Natural killer cell (primary cell): ENCODE measurements around the gene LGALS9. TPM values are rescaled to one million over a fixed set of nuclear protein-coding genes. Genes with fewer than 3 reads are reported as not detected.
"Not testable (repeated sequence)": the region's sequence is repeated elsewhere in the genome, so short reads cannot be mapped to it uniquely, and the experiment has no call there.

ENCODE experiments used
- ATAC-seq, 3 donors: fragments of 150-1000 bp in 2 of 3; fragments of 200-7000 bp in 1 of 3; cut with Tn5 transposase; 1 replicate in 1 of 3; 2 replicates in 2 of 3; pipeline ENCODE4 v1.10.0; 2021; ENCODE audit warnings: mild to moderate bottlenecking in 2 of 3, moderate library complexity in 2 of 3
- DNase-seq, 2 donors: peaks; one replicate each; pipeline versions ENCODE4 v3.0.0 to v3.0.0-alpha.2; 2013 to 2021; ENCODE audit warnings: mixed read lengths in 1 of 2
- H3K27ac ChIP-seq: one replicate; pipeline ENCODE4 v1.5.1; 2013; ENCODE audit warnings: mild to moderate bottlenecking, low read length
- H3K27me3 ChIP-seq: one replicate; pipeline ENCODE4 v1.6.1; 2013; ENCODE audit warnings: low read length; ENCODE audit not compliant: control insufficient read depth, insufficient read depth
- H3K36me3 ChIP-seq: one replicate; pipeline ENCODE4 v1.6.1; 2013; ENCODE audit warnings: low read length; ENCODE audit not compliant: control insufficient read depth, insufficient read depth
- H3K4me1 ChIP-seq: one replicate; pipeline ENCODE4 v1.6.1; 2013; ENCODE audit warnings: low read length; ENCODE audit not compliant: control insufficient read depth, insufficient read depth
- H3K4me3 ChIP-seq: one replicate; pipeline ENCODE4 v1.5.1; 2013; ENCODE audit warnings: low read length
- H3K9me3 ChIP-seq: one replicate; pipeline ENCODE4 v1.6.1; 2013; ENCODE audit warnings: low read length; ENCODE audit not compliant: control insufficient read depth, insufficient read depth
- H3K27ac Mint-ChIP-seq, 2 donors: one replicate each; pipeline ENCODE4 v1.8.0; 2022; ENCODE audit warnings: mild to moderate bottlenecking in 2 of 2, mixed read lengths in 2 of 2, moderate library complexity in 1 of 2
- H3K27me3 Mint-ChIP-seq, 2 donors: one replicate each; pipeline ENCODE4 v1.8.0; 2022; ENCODE audit warnings: low read depth in 2 of 2, mixed read lengths in 2 of 2
- H3K36me3 Mint-ChIP-seq: one replicate; pipeline ENCODE4 v1.8.0; 2022; ENCODE audit warnings: mixed read lengths
- H3K4me1 Mint-ChIP-seq, 2 donors: one replicate each; pipeline ENCODE4 v1.8.0; 2022; ENCODE audit warnings: mixed read lengths in 2 of 2
- H3K4me3 Mint-ChIP-seq: one replicate; pipeline ENCODE4 v1.8.0; 2022; ENCODE audit warnings: mild to moderate bottlenecking, moderate library complexity, mixed read lengths
- H3K9me3 Mint-ChIP-seq, 2 donors: one replicate each; pipeline ENCODE4 v1.8.0; 2022; ENCODE audit warnings: mixed read lengths in 2 of 2
- CTCF ChIP-seq: fragments of 200-600 bp; IDR thresholded peaks from one replicate; pipeline ENCODE4 v1.8.0; 2022; ENCODE audit warnings: antibody characterized with exemption
- WGBS: methylation state at CpG from one replicate; pipeline ENCODE4 v1.1.7; 2013; ENCODE audit warnings: missing lambda C conversion rate; ENCODE audit not compliant: insufficient coverage; 5-methylcytosine and 5-hydroxymethylcytosine counted together
- intact Hi-C: fragments of 100-400 bp; cut with micrococcal nuclease; formaldehyde crosslinking; loops from one replicate; pipeline ENCODE4 v1.14.2; 2022
- total RNA-seq, 4 donors: library from RNA; stranded (reverse); fragments of 120-200 nt in 1 of 4; gene quantifications; one replicate each; pipeline versions ENCODE4 v1.2.3 to v1.2.4, GENCODE V29; 2013 to 2022

Gene LGALS9
- total RNA-seq, 3 donors from 2014 or later (not counting 1 experiment from before 2014, with no cell fraction given) = 83.4 to 142 (median 102) TPM

- intact Hi-C loops = no loop called here
- DNase-seq (no peak), ATAC-seq (no peak)
- H3K4me3 Mint-ChIP-seq = no peak overlapping the region
- no peaks in the 10 kb centered on the region for H3K4me1 ChIP-seq
- no peak overlapping the region for H3K27ac ChIP-seq
- TF ChIP-seq CTCF = no peak
- H3K36me3 Mint-ChIP-seq = no peaks in the 10 kb centered on the region
- H3K4me3 ChIP-seq = no peak overlapping the region
- no peak overlapping the region for H3K27ac Mint-ChIP-seq
- no peaks in the 10 kb centered on the region for H3K9me3 Mint-ChIP-seq
- WGBS = 85% methylated on average over 2 of the region's 2 CpGs
- H3K27me3 Mint-ChIP-seq = no peaks in the 10 kb centered on the region
- no peaks in the 10 kb centered on the region for H3K9me3 ChIP-seq
- no peaks in the 10 kb centered on the region for H3K36me3 ChIP-seq
- H3K27me3 ChIP-seq = no peaks in the 10 kb centered on the region
- H3K4me1 Mint-ChIP-seq = no peaks in the 10 kb centered on the region
Observed at GRCh38 chr17:27671591-27671910, 40.6 kb downstream of the LGALS9 start.

- H3K27ac Mint-ChIP-seq, H3K36me3 Mint-ChIP-seq, H3K4me3 ChIP-seq, H3K4me3 Mint-ChIP-seq, H3K4me1 Mint-ChIP-seq, intact Hi-C loops, H3K27me3 ChIP-seq, DNase-seq, H3K27me3 Mint-ChIP-seq, H3K27ac ChIP-seq, H3K9me3 ChIP-seq, H3K9me3 Mint-ChIP-seq, H3K4me1 ChIP-seq, H3K36me3 ChIP-seq, ATAC-seq: not testable (repeated sequence)
- 70% methylated on average over 5 of the region's 6 CpGs for WGBS
Observed at GRCh38 chr17:27671977-27672480, 41.0 kb downstream of the LGALS9 start.

GRCh38 chr17:27674335-27674734 is 43.3 kb downstream of the LGALS9 start:
- 87% methylated on average over 6 of the region's 6 CpGs for WGBS
- intact Hi-C loops = no loop called here
- TF ChIP-seq CTCF = no peak

GRCh38 chr17:27677191-27677590 is 46.2 kb downstream of the LGALS9 start:
- no peaks in the 10 kb centered on the region for H3K9me3 ChIP-seq
- Mint-ChIP-seq H3K4me1 (no peaks in the 10 kb centered on the region), H3K27ac (no peak overlapping the region), H3K9me3 (no peaks in the 10 kb centered on the region), H3K4me3 (no peak overlapping the region), H3K36me3 (no peaks in the 10 kb centered on the region), H3K27me3 (peaks cover 0 to 7% of the 10 kb centered on the region in 2 donors)
- TF ChIP-seq CTCF = no peak
- no peak overlapping the region for H3K4me3 ChIP-seq
- H3K27ac ChIP-seq = no peak overlapping the region
- no peaks in the 10 kb centered on the region for H3K4me1 ChIP-seq
- DNase-seq (no peak), ATAC-seq (no peak)
- WGBS = 79% methylated on average over 2 of the region's 2 CpGs
- H3K27me3 ChIP-seq = no peaks in the 10 kb centered on the region
- intact Hi-C loops = no loop called here
- H3K36me3 ChIP-seq = no peaks in the 10 kb centered on the region

More at GRCh38 chr17:27674335-27674734, 43.3 kb downstream of the LGALS9 start:
- Histone ChIP-seq H3K27me3 (no peaks in the 10 kb centered on the region), H3K9me3 (no peaks in the 10 kb centered on the region), H3K27ac (no peak overlapping the region), H3K36me3 (no peaks in the 10 kb centered on the region), H3K4me1 (no peaks in the 10 kb centered on the region), H3K4me3 (no peak overlapping the region)
- DNase-seq = no peak
- Mint-ChIP-seq H3K27me3 (no peaks in the 10 kb centered on the region), H3K4me3 (no peak overlapping the region), H3K4me1 (no peaks in the 10 kb centered on the region), H3K27ac (no peak overlapping the region), H3K36me3 (no peaks in the 10 kb centered on the region), H3K9me3 (no peaks in the 10 kb centered on the region)
- ATAC-seq = no peak

GRCh38 chr17:27686322-27686721 is 55.3 kb downstream of the LGALS9 start:
- H3K27ac Mint-ChIP-seq, H3K4me1 Mint-ChIP-seq, H3K4me3 Mint-ChIP-seq, ATAC-seq, DNase-seq, H3K27me3 ChIP-seq, H3K27ac ChIP-seq, H3K4me3 ChIP-seq, H3K36me3 ChIP-seq, H3K4me1 ChIP-seq, intact Hi-C loops: not testable (repeated sequence)
- H3K36me3 Mint-ChIP-seq = peaks cover 15% of the 10 kb centered on the region
- WGBS = 80% methylated on average over 3 of the region's 3 CpGs
- peaks cover 17% of the 10 kb centered on the region for H3K9me3 ChIP-seq
- H3K27me3 Mint-ChIP-seq = peaks cover 12 to 24% of the 10 kb centered on the region in 2 donors
- H3K9me3 Mint-ChIP-seq = peaks cover 3 to 10% of the 10 kb centered on the region in 2 donors
